HK-2 (cell line): ENCODE measurements around the gene WNT7B.

ENCODE experiments used
- DNase-seq: peaks from one replicate; pipeline ENCODE4 v3.0.0-alpha.2; 2018; ENCODE audit not compliant: unreplicated experiment

Gene WNT7B

DNA sequence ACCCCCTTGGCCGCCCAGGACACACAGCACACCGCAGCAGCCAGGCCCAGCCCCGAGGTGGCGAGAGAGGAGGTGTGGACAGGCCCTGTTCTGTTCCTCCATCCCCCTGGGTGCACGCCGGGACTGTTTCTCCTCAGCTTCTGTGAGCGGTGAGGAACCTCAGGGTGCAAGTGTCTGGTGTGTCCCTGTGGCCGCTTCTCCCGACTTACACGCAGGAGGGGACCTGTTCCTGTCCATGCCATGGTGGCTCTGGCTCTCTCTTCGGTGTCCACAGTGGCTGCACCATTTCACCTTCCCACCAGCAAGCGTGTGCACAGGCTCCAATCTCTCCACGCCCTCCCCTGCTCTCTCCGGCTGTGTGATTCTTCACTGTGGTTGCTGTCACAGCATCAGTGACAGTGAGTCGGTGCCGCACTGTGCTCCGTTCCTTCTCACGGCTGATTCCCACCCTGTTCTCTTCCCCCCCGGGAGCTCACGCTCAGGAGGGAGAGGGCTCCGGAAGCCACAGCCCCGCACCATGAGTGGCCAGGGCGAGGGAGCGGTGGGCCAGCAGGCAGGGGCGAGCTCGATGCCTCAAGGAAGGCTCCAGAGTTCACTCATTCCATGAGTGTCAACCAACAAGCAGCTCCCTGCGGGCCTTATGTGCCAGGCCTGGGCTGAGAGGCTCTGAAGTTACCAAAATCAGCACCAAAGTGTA, 18.6 kb upstream of the WNT7B start:
- no peak for DNase-seq

GRCh38 chr22:45994491-45995404, 17.8 kb upstream of the WNT7B start:
- peak; percentile 87 for DNase-seq

- DNase-seq: no peak
These were observed 16.9 kb upstream of the WNT7B start for GRCh38 chr22:45993841-45994240.

- no peak for DNase-seq
These were observed 16.3 kb upstream of the WNT7B start for GRCh38 chr22:45993143-45993692.

- no peak for DNase-seq
These were observed 15.8 kb upstream of the WNT7B start for GRCh38 chr22:45992737-45993136.

- no peak for DNase-seq
These were observed 14.1 kb upstream of the WNT7B start for GRCh38 chr22:45991098-45991497.

- DNase-seq: no peak
These were observed 10.3 kb upstream of the WNT7B start for GRCh38 chr22:45987136-45987861.

DNA sequence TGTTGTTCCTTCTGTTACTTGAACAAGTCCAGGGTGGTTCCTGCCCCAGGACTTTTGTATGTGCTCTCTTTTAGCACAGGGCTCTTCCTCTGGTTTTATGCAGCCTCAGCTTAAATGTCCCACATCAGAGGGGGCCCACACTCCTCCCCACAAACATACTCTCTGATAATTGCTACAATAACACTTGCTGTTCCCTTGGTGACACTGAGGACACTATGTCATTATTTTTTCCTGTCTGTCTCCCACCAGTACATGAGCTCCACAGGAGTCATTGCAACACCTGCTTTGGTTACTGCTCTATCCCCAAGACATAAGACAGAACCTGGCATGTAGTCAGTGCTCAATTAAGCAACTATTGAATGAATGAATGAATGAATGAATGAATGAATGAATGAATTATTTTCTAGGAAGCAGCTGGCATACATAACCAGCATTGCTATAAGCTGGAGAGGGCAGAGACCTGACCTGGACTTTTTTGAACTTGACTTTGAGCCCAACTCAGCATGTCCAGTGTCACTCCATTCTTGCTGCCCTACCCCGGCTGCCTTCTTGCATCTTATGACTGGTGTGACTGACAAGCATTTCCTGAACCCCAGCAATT, 7.5 kb upstream of the WNT7B start:
- DNase-seq: no peak

GRCh38 chr22:45983797-45984196, 6.8 kb upstream of the WNT7B start:
- no peak for DNase-seq

- no peak for DNase-seq
These were observed 3.8 kb upstream of the WNT7B start for GRCh38 chr22:45980761-45981160.

DNA sequence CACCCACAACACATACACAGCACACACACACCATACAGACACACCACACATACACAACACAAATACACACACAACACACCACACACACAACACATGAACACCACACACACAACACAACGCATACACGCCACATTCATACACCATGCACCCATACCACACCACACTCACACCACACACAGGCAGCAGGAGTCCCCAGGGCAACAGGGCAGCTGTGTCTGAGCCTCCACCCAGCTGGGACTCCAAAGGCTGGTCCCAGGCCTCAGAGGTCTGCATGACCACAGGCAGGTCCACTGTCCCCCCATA, 3.3 kb upstream of the WNT7B start:
- DNase-seq: no peak

- no peak for DNase-seq
These were observed 1.3 kb upstream of the WNT7B start for GRCh38 chr22:45978275-45978713.

- DNase-seq: no peak
These were observed 751 bp upstream of the WNT7B start for GRCh38 chr22:45977551-45978274.

DNA sequence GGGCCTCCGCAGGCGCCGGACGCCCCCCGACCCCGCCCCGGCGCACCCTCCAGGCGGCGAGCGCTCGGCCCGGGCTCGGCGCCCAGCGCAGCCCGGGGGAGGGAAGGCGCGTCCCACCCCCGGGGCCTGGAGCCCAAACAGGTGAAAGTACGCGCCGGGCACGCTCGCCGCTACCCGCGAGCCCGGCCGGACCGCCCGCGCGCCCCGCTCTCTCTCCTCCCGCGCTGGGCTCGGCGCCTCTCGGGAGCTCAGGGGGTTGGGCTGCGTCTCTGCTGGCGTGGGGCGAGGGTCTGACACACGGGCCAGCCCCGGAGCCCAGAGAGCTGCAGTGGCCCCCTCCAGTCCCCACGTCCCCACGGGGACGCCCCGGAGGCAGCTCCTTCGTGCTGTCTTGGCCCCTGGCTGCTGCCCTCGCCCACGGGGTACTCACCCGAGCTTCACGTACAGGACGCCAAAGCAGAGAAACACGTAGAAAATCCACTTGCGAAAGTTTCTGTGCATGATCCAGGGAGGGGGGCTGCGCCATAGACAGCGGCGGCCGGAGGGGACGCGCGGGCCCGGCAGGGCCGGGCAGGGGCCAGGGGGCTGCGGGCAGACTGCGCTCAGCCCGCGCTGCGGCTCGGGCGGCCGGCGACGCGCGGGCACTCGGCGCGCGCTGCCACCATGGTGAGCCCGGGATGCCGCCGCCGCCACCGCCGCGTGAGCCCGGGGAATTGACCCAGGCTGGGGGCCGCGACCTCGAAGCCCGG, 534 bp downstream of the WNT7B start:
- DNase-seq: no peak

GRCh38 chr22:45975164-45976161, 1.5 kb downstream of the WNT7B start:
- DNase-seq: no peak

DNA sequence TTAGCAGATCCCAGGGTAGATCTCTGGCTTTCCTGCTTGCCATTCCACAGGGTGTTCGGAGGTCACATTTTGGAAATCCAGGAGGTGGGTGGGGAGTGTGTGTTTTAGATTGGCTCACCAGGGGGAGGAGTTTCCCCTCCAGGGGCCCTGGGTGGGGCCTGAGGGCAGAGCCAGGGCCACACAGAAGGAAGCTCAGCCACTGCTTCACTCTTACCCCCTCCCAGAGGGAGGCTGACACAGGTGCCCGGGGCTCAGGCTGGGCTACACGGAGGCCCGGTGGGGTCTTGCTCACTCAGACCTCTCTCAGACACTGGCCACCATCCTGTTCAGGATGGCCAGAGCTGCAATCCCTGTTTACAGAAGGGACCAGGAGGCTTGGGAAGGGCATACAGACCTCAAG, 2.5 kb downstream of the WNT7B start:
- no peak for DNase-seq

DNA sequence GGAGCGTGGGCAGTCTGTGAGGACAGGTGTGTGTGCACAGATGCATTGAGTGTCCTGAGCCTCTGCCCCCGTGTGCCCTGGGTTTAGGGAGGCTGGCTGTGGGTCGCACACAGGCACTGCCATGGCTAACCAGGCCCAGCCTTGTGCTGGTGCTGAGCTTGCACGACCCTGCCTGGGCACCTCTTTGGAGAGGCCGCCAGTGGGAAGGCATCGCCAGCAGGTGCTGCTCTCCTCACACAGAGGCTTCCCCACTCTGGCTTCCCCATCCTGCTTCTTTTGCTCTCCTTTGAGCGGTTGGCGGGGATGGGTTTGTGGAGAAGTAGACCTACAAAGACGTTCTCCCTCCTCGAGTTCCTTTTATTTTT, 4.1 kb downstream of the WNT7B start:
- DNase-seq: no peak

DNA sequence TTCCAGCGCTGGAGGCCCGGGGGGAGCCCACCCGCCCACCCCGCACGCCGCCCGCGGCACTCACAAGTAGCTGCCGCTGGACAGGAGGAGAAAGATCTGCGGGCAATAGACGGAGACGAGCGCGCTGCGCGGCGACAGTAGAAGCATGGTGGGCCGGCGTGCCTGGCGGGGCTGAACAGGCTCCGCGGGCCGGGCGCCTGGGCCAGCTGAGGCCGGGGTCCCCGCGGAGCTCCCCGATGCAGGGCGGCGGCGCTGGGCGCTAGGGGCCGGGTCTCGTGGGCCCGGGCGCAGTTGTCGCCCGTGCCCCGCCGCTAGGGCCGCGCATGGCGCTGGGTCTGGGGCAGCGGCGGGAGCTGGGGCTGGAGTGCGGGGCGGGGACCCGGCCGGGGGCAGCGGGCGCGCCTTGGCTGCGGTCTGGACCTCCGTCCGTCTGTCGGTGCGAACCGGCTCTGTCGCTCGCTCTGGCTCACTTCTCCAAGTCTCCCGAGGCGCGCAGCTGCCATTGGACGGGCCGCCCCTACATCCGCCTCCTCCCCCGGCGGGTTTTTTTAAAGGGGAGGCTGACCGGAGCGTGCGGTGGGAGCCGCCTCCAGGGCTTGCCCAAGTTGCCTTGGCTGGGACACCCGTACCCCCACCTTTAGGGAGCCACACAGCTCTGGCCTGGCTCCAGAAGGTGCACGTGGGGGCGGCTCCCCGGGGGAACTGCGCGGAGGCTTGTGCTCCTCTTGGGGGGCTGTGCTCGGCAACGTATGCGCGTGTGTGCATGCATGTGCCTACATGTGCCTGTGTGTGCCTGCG, 4.7 kb downstream of the WNT7B start:
- no peak for DNase-seq
